DND-41 (cell line): Measurements from ENCODE around the gene JARID2.

Experiments used
- ATAC-seq: fragments of 200-7000 bp; cut with Tn5 transposase; 3 replicates; pipeline ENCODE4 v1.9.1; 2021; ENCODE audit warnings: low read depth; ENCODE audit not compliant: insufficient read depth
- DNase-seq: peaks from one replicate; pipeline ENCODE4 v3.0.0-alpha.2; 2020
- H2AFZ ChIP-seq: 2 replicates; pipeline ENCODE4 v1.6.0; 2012; ENCODE audit warnings: low read depth, low read length
- H3K27ac ChIP-seq: 2 replicates; pipeline ENCODE4 v1.5.1; 2012; ENCODE audit warnings: low read length, inconsistent platforms
- H3K27me3 ChIP-seq: fragments of 200-600 bp; sonication (generic); 2 replicates; pipeline ENCODE4 v1.6.0; 2012; ENCODE audit warnings: low read length, mild to moderate bottlenecking, inconsistent platforms; ENCODE audit not compliant: insufficient read depth, poor library complexity
- H3K36me3 ChIP-seq: 2 replicates; pipeline ENCODE4 v1.5.1; 2012; ENCODE audit warnings: low read length, inconsistent platforms; ENCODE audit not compliant: insufficient read depth
- H3K4me1 ChIP-seq: 2 replicates; pipeline ENCODE4 v1.5.1; 2012; ENCODE audit warnings: mild to moderate bottlenecking, low read length; ENCODE audit not compliant: insufficient read depth
- H3K4me2 ChIP-seq: 2 replicates; pipeline ENCODE4 v1.6.0; 2012; ENCODE audit warnings: mild to moderate bottlenecking, moderate library complexity, low read length, inconsistent platforms; ENCODE audit not compliant: insufficient read depth
- H3K4me3 ChIP-seq, 2 experiments: fragments of 200-600 bp in 1 of 2; shearing (Covaris generic) in 1 of 2; 2 replicates each; pipeline ENCODE4 v1.5.1; 2012 to 2016; ENCODE audit warnings: inconsistent platforms in 2 of 2, low read length in 2 of 2, mild to moderate bottlenecking in 2 of 2, low read depth in 1 of 2, moderate library complexity in 1 of 2
- H3K79me2 ChIP-seq: 2 replicates; pipeline ENCODE4 v1.6.0; 2012; ENCODE audit warnings: low read length, inconsistent platforms; ENCODE audit not compliant: insufficient read depth
- H3K9ac ChIP-seq: 2 replicates; pipeline ENCODE4 v1.6.0; 2012; ENCODE audit warnings: low read depth, mild to moderate bottlenecking, inconsistent platforms, low read length, moderate library complexity
- H3K9me3 ChIP-seq: 2 replicates; pipeline ENCODE4 v1.5.1; 2012; ENCODE audit warnings: low read length, moderate library complexity, mild to moderate bottlenecking, inconsistent platforms; ENCODE audit not compliant: insufficient read depth, severe bottlenecking
- H4K20me1 ChIP-seq: 2 replicates; pipeline ENCODE4 v1.6.0; 2012; ENCODE audit warnings: low read length; ENCODE audit not compliant: insufficient read depth
- CTCF ChIP-seq: IDR thresholded peaks from 2 replicates; pipeline ENCODE4 v1.5.1; 2012; ENCODE audit warnings: borderline replicate concordance, low read length, moderate library complexity, mild to moderate bottlenecking; ENCODE audit not compliant: poor library complexity, severe bottlenecking; ENCODE audit errors: extremely low read depth
- EZH2 ChIP-seq: IDR thresholded peaks from 3 replicates; pipeline ENCODE4 v1.6.1; 2012; ENCODE audit warnings: borderline replicate concordance, low read depth, mild to moderate bottlenecking, moderate library complexity, low read length, inconsistent platforms; ENCODE audit not compliant: severe bottlenecking

JARID2 gene

GRCh38 chr6:15206887-15207286 is 39.0 kb upstream of the JARID2 start:
- no peaks in the 10 kb centered on the region for H4K20me1 ChIP-seq
- H3K27me3 ChIP-seq, result no peaks in the 10 kb centered on the region
- ATAC-seq, result no peak
- no peak overlapping the region for H3K9ac ChIP-seq
- no peak for TF ChIP-seq CTCF
- no peak for TF ChIP-seq EZH2
- H3K4me1 ChIP-seq, result no peaks in the 10 kb centered on the region
- no peaks in the 10 kb centered on the region for H3K79me2 ChIP-seq
- no peaks in the 10 kb centered on the region for H3K9me3 ChIP-seq
- no peak overlapping the region for H3K4me2 ChIP-seq
- no peak overlapping the region for H3K27ac ChIP-seq
- no peak for DNase-seq
- no peak overlapping the region for H3K4me3 ChIP-seq
- no peak overlapping the region for H2AFZ ChIP-seq
- no peaks in the 10 kb centered on the region for H3K36me3 ChIP-seq

GRCh38 chr6:15207923-15208322 is 37.9 kb upstream of the JARID2 start:
- Histone ChIP-seq H3K4me3 (no peak overlapping the region), H3K9ac (no peak overlapping the region), H3K4me1 (no peaks in the 10 kb centered on the region), H3K4me2 (no peak overlapping the region), H2AFZ (no peak overlapping the region; the same call in 1 of the 2 replicates), H3K27me3 (no peaks in the 10 kb centered on the region), H3K9me3 (no peaks in the 10 kb centered on the region), H3K79me2 (no peaks in the 10 kb centered on the region), H3K27ac (no peak overlapping the region), H3K36me3 (no peaks in the 10 kb centered on the region), H4K20me1 (no peaks in the 10 kb centered on the region)
- no peak for TF ChIP-seq CTCF
- TF ChIP-seq EZH2, result no peak
- DNase-seq, result no peak
- ATAC-seq, result no peak

GRCh38 chr6:15213838-15214400 is 31.9 kb upstream of the JARID2 start:
- ATAC-seq (no peak), DNase-seq (no peak)
- no peaks in the 10 kb centered on the region for H4K20me1 ChIP-seq
- no peak overlapping the region for H3K9ac ChIP-seq
- H3K4me1 ChIP-seq, result no peaks in the 10 kb centered on the region
- H3K79me2 ChIP-seq, result no peaks in the 10 kb centered on the region
- no peaks in the 10 kb centered on the region for H3K36me3 ChIP-seq
- no peak overlapping the region for H3K27ac ChIP-seq
- H3K4me3 ChIP-seq, result no peak overlapping the region
- H3K4me2 ChIP-seq, result no peak overlapping the region
- H3K27me3 ChIP-seq, result no peaks in the 10 kb centered on the region
- no peak for TF ChIP-seq CTCF
- TF ChIP-seq EZH2, result no peak
- no peaks in the 10 kb centered on the region for H3K9me3 ChIP-seq
- H2AFZ ChIP-seq, result no peak overlapping the region

GRCh38 chr6:15218401-15218800 is 27.5 kb upstream of the JARID2 start:
- Histone ChIP-seq H3K79me2 (no peaks in the 10 kb centered on the region), H3K27me3 (no peaks in the 10 kb centered on the region), H3K4me1 (no peaks in the 10 kb centered on the region), H4K20me1 (no peaks in the 10 kb centered on the region), H3K4me2 (no peak overlapping the region), H3K9me3 (no peaks in the 10 kb centered on the region), H2AFZ (no peak overlapping the region), H3K36me3 (no peaks in the 10 kb centered on the region), H3K4me3 (no peak overlapping the region), H3K9ac (no peak overlapping the region), H3K27ac (no peak overlapping the region)
- DNase-seq (no peak), ATAC-seq (no peak)
- no peak for TF ChIP-seq CTCF
- no peak for TF ChIP-seq EZH2
